ENCODE data around the gene PRG3.
"Not testable (repeated sequence)": the region's sequence is repeated elsewhere in the genome, so short reads cannot be mapped to it uniquely, and the experiment has no call there.

PRG3 gene

GRCh38 chr11:57407010-57407920 is 26.3 kb upstream of the PRG3 start:
- no peak for TF ChIP-seq ISL1 (CRISPR knock-in tag; IDR thresholded peaks at IDR 0.05)
- TF ChIP-seq POU6F1 (CRISPR knock-in tag; IDR thresholded peaks at IDR 0.05; ENCODE audit: borderline replicate concordance, low read depth): no peak
- no peak for TF ChIP-seq ESRRG (CRISPR knock-in tag; IDR thresholded peaks at IDR 0.05)
- TF ChIP-seq ZNF565 (CRISPR knock-in tag; conservative IDR thresholded peaks at IDR 0.05; ENCODE audit: low read depth): no peak
- TF ChIP-seq OSR1 (CRISPR knock-in tag; IDR thresholded peaks at IDR 0.05): no peak
- no peak for TF ChIP-seq ZFP30 (CRISPR knock-in tag; IDR thresholded peaks at IDR 0.05)
- ATAC-seq: no peak

GRCh38 chr11:57406337-57406904 is 25.5 kb upstream of the PRG3 start:
- ATAC-seq: no peak
- TF ChIP-seq CSRNP3 (CRISPR knock-in tag; IDR thresholded peaks at IDR 0.05): no peak
- TF ChIP-seq ZFP3 (CRISPR knock-in tag; IDR thresholded peaks at IDR 0.05): no peak
- no peak for TF ChIP-seq GLIS3 (CRISPR knock-in tag; IDR thresholded peaks at IDR 0.05)
- no peak for TF ChIP-seq ZNF8 (CRISPR knock-in tag; IDR thresholded peaks at IDR 0.05)
- no peak for TF ChIP-seq BACH2 (CRISPR knock-in tag; IDR thresholded peaks at IDR 0.05; ENCODE audit: borderline replicate concordance)
- no peak for TF ChIP-seq POU6F1 (CRISPR knock-in tag; IDR thresholded peaks at IDR 0.05; ENCODE audit: borderline replicate concordance, low read depth)
- no peak for TF ChIP-seq ZC3H10 (CRISPR knock-in tag; IDR thresholded peaks at IDR 0.05)
- no peak for TF ChIP-seq ZNF70 (CRISPR knock-in tag; IDR thresholded peaks at IDR 0.05)
- TF ChIP-seq PATZ1 (CRISPR knock-in tag; IDR thresholded peaks at IDR 0.05; ENCODE audit: borderline replicate concordance): no peak
- no peak for TF ChIP-seq ESRRG (CRISPR knock-in tag; IDR thresholded peaks at IDR 0.05)
- no peak for TF ChIP-seq ZFP30 (CRISPR knock-in tag; IDR thresholded peaks at IDR 0.05)
- TF ChIP-seq TOX (CRISPR knock-in tag; IDR thresholded peaks at IDR 0.05; ENCODE audit: borderline replicate concordance): no peak
- TF ChIP-seq OSR1 (CRISPR knock-in tag; IDR thresholded peaks at IDR 0.05): no peak
- no peak for TF ChIP-seq RARB (CRISPR knock-in tag; IDR thresholded peaks at IDR 0.05)
- no peak for TF ChIP-seq ZNF565 (CRISPR knock-in tag; conservative IDR thresholded peaks at IDR 0.05; ENCODE audit: low read depth)
- TF ChIP-seq TCF4 (CRISPR knock-in tag; IDR thresholded peaks at IDR 0.05; ENCODE audit: borderline replicate concordance): no peak

GRCh38 chr11:57405271-57405860 is 24.4 kb upstream of the PRG3 start:
- no peak for TF ChIP-seq RARB (CRISPR knock-in tag; IDR thresholded peaks at IDR 0.05)
- TF ChIP-seq ZNF70 (CRISPR knock-in tag; IDR thresholded peaks at IDR 0.05): no peak
- no peak for TF ChIP-seq ARNTL (CRISPR knock-in tag; IDR thresholded peaks at IDR 0.05; ENCODE audit: borderline replicate concordance, low read depth)
- TF ChIP-seq GLIS3 (CRISPR knock-in tag; IDR thresholded peaks at IDR 0.05): no peak
- no peak for TF ChIP-seq ESRRG (CRISPR knock-in tag; IDR thresholded peaks at IDR 0.05)
- TF ChIP-seq ISL1 (CRISPR knock-in tag; IDR thresholded peaks at IDR 0.05): no peak
- no peak for TF ChIP-seq ZNF565 (CRISPR knock-in tag; conservative IDR thresholded peaks at IDR 0.05; ENCODE audit: low read depth)
- TF ChIP-seq TOX (CRISPR knock-in tag; IDR thresholded peaks at IDR 0.05; ENCODE audit: borderline replicate concordance): no peak
- no peak for TF ChIP-seq ZNF8 (CRISPR knock-in tag; IDR thresholded peaks at IDR 0.05)
- no peak for ATAC-seq

GRCh38 chr11:57403802-57404147 is 22.8 kb upstream of the PRG3 start:
- ATAC-seq: no peak

GRCh38 chr11:57403003-57403801 is 22.3 kb upstream of the PRG3 start:
- not testable (repeated sequence) for ATAC-seq

More at GRCh38 chr11:57403802-57404147, 22.8 kb upstream of the PRG3 start:
- TF ChIP-seq ARNTL (CRISPR knock-in tag; IDR thresholded peaks at IDR 0.05; ENCODE audit: borderline replicate concordance, low read depth): no peak
- no peak for TF ChIP-seq ZFP30 (CRISPR knock-in tag; IDR thresholded peaks at IDR 0.05)
- TF ChIP-seq PPARA (CRISPR knock-in tag; IDR thresholded peaks at IDR 0.05; ENCODE audit: borderline replicate concordance): no peak
- TF ChIP-seq CSRNP3 (CRISPR knock-in tag; IDR thresholded peaks at IDR 0.05): no peak
- TF ChIP-seq GLIS3 (CRISPR knock-in tag; IDR thresholded peaks at IDR 0.05): no peak
- no peak for TF ChIP-seq ZNF70 (CRISPR knock-in tag; IDR thresholded peaks at IDR 0.05)
- no peak for TF ChIP-seq ZC3H10 (CRISPR knock-in tag; IDR thresholded peaks at IDR 0.05)
- TF ChIP-seq SNAI2 (CRISPR knock-in tag; IDR thresholded peaks at IDR 0.05): no peak

Data from SK-N-SH treated with all-trans-retinoic acid at 6 μM for 48 hours (cell line).